HG02885 (cell line): ENCODE data around the gene MYO7B.

Source experiments
- ATAC-seq: cut with Tn5 transposase; IDR thresholded peaks from one replicate; pipeline ENCODE4 v1.9.1; 2021; ENCODE audit warnings: mild to moderate bottlenecking; ENCODE audit not compliant: unreplicated experiment, poor library complexity

The MYO7B gene

GRCh38 chr2:127604986-127605385 lies 69.5 kb downstream of the MYO7B start:
- no peak for ATAC-seq

GRCh38 chr2:127605691-127606263 lies 70.3 kb downstream of the MYO7B start:
- no peak for ATAC-seq

GRCh38 chr2:127606625-127607398 lies 71.3 kb downstream of the MYO7B start:
- ATAC-seq, result no peak

- no peak for ATAC-seq
Measured at GRCh38 chr2:127607399-127607908, 72.0 kb downstream of the MYO7B start.

GRCh38 chr2:127608061-127609030 lies 72.9 kb downstream of the MYO7B start:
- no peak for ATAC-seq

GRCh38 chr2:127609031-127609751 lies 73.7 kb downstream of the MYO7B start:
- ATAC-seq, result no peak

GRCh38 chr2:127609818-127610217 lies 74.3 kb downstream of the MYO7B start:
- ATAC-seq, result no peak

GRCh38 chr2:127610561-127610960 lies 75.1 kb downstream of the MYO7B start:
- ATAC-seq, result no peak

GRCh38 chr2:127611076-127611925 lies 75.8 kb downstream of the MYO7B start:
- no peak for ATAC-seq

- ATAC-seq, result no peak
Measured at GRCh38 chr2:127612111-127612822, 76.8 kb downstream of the MYO7B start.

GRCh38 chr2:127614246-127614645 lies 78.8 kb downstream of the MYO7B start:
- no peak for ATAC-seq

GRCh38 chr2:127614731-127615130 lies 79.2 kb downstream of the MYO7B start:
- no peak for ATAC-seq

GRCh38 chr2:127615511-127616166 lies 80.2 kb downstream of the MYO7B start:
- ATAC-seq, result no peak

GRCh38 chr2:127618551-127619202 lies 83.2 kb downstream of the MYO7B start:
- no peak for ATAC-seq

- ATAC-seq, result no peak
Measured at GRCh38 chr2:127619203-127619590, 83.7 kb downstream of the MYO7B start.

- no peak for ATAC-seq
Measured at GRCh38 chr2:127619877-127620705, 84.6 kb downstream of the MYO7B start.

- ATAC-seq, result no peak
Measured at GRCh38 chr2:127620866-127621265, 85.4 kb downstream of the MYO7B start.
